GM23338 (cell line): Measurements from ENCODE around the gene CCDC69. TPM values are rescaled to one million over a fixed set of nuclear protein-coding genes. Genes with fewer than 3 reads are reported as not detected.

Experiments used
- ATAC-seq: fragments of 200-7000 bp; cut with Tn5 transposase; 3 replicates; pipeline ENCODE4 v1.9.1; 2020
- DNase-seq: peaks from one replicate; pipeline ENCODE4 v3.0.0-alpha.2; 2015; ENCODE audit warnings: low spot score
- H2AFZ ChIP-seq: fragments of 200-600 bp; sonication (generic); 2 replicates; pipeline ENCODE4 v1.8.0; 2016; ENCODE audit warnings: antibody characterized with exemption, mild to moderate bottlenecking, moderate library complexity
- H3F3A ChIP-seq: fragments of 200-600 bp; sonication (generic); replicated peaks from 2 replicates; pipeline ENCODE4 v1.8.0; 2017; ENCODE audit warnings: antibody characterized with exemption, mixed run types, low read depth
- H3K27ac ChIP-seq: fragments of 200-600 bp; sonication (generic); 2 replicates; pipeline ENCODE4 v1.6.1; 2016; ENCODE audit warnings: low read depth
- H3K27me3 ChIP-seq: fragments of 200-600 bp; sonication (generic); 2 replicates; pipeline ENCODE4 v1.8.0; 2016; ENCODE audit warnings: mild to moderate bottlenecking, mixed run types, moderate library complexity; ENCODE audit not compliant: insufficient read depth
- H3K36me3 ChIP-seq: fragments of 200-600 bp; sonication (generic); 2 replicates; pipeline ENCODE4 v1.8.0; 2016; ENCODE audit warnings: mild to moderate bottlenecking; ENCODE audit not compliant: insufficient read depth
- H3K4me1 ChIP-seq: fragments of 200-600 bp; sonication (generic); 2 replicates; pipeline ENCODE4 v1.8.0; 2016; ENCODE audit warnings: mild to moderate bottlenecking, moderate library complexity; ENCODE audit not compliant: insufficient read depth
- H3K4me2 ChIP-seq: fragments of 200-600 bp; sonication (generic); 2 replicates; pipeline ENCODE4 v1.7.1; 2017; ENCODE audit warnings: mixed run types
- H3K4me3 ChIP-seq: fragments of 200-600 bp; sonication (generic); 2 replicates; pipeline ENCODE4 v1.6.1; 2016; ENCODE audit warnings: mixed run types
- H3K79me2 ChIP-seq: fragments of 200-600 bp; sonication (generic); replicated peaks from 2 replicates; pipeline ENCODE4 v1.8.0; 2017; ENCODE audit warnings: mild to moderate bottlenecking; ENCODE audit not compliant: insufficient read depth
- H3K9me2 ChIP-seq: fragments of 200-600 bp; sonication (generic); 2 replicates; pipeline ENCODE4 v1.8.0; 2017; ENCODE audit not compliant: insufficient read depth
- H4K20me1 ChIP-seq: fragments of 200-600 bp; sonication (generic); replicated peaks from 2 replicates; pipeline ENCODE4 v1.8.0; 2017; ENCODE audit warnings: mild to moderate bottlenecking; ENCODE audit not compliant: insufficient read depth
- H3K27ac Mint-ChIP-seq: 2 replicates; pipeline ENCODE4 v1.8.0; 2020; ENCODE audit warnings: inconsistent platforms, mild to moderate bottlenecking, moderate library complexity, mixed read lengths
- H3K27me3 Mint-ChIP-seq: 3 replicates; pipeline ENCODE4 v1.8.0; 2022; ENCODE audit warnings: low read depth, mild to moderate bottlenecking, moderate library complexity, mixed read lengths, inconsistent platforms; ENCODE audit not compliant: insufficient read depth, poor library complexity
- H3K36me3 Mint-ChIP-seq: 3 replicates; pipeline ENCODE4 v1.8.0; 2021; ENCODE audit warnings: low read depth, mild to moderate bottlenecking, inconsistent platforms, moderate library complexity, mixed read lengths
- H3K4me1 Mint-ChIP-seq: 3 replicates; pipeline ENCODE4 v1.8.0; 2020; ENCODE audit warnings: mild to moderate bottlenecking, inconsistent platforms, mixed read lengths
- H3K4me3 Mint-ChIP-seq: 3 replicates; pipeline ENCODE4 v1.8.0; 2021; ENCODE audit warnings: moderate library complexity, mild to moderate bottlenecking, inconsistent platforms, mixed read lengths
- H3K9me3 Mint-ChIP-seq: 3 replicates; pipeline ENCODE4 v1.8.0; 2020; ENCODE audit warnings: moderate library complexity, mild to moderate bottlenecking, inconsistent platforms, mixed read lengths
- CREB1 ChIP-seq: fragments of 250-450 bp; sonication (Bioruptor Pico); IDR thresholded peaks from 2 replicates; pipeline ENCODE4 v1.5.0; 2020; ENCODE audit warnings: low read depth, mild to moderate bottlenecking, moderate library complexity
- CTCF ChIP-seq, 2 experiments: fragments of 200-600 bp in 1 of 2; sonication (generic) in 1 of 2; conservative IDR thresholded peaks; 2 replicates each; pipeline versions ENCODE4 v1.5.1 to v1.6.1; 2016 to 2017; ENCODE audit warnings: antibody characterized with exemption in 2 of 2, low read depth in 2 of 2, mild to moderate bottlenecking in 2 of 2, moderate library complexity in 1 of 2
- ETS1 ChIP-seq: IDR thresholded peaks from 2 replicates; pipeline ENCODE4 v1.6.1; 2016; ENCODE audit warnings: antibody characterized with exemption
- EZH2phosphoT487 ChIP-seq: fragments of 200-600 bp; sonication (generic); IDR thresholded peaks from one replicate; pipeline ENCODE4 v1.8.1; 2018; ENCODE audit warnings: antibody characterized with exemption; ENCODE audit not compliant: unreplicated experiment
- JUNB ChIP-seq: IDR thresholded peaks from one replicate; pipeline ENCODE4 v1.6.1; 2016; ENCODE audit warnings: antibody characterized with exemption; ENCODE audit not compliant: unreplicated experiment
- NANOG ChIP-seq: IDR thresholded peaks from 2 replicates; pipeline ENCODE4 v1.6.1; 2016; ENCODE audit warnings: antibody characterized with exemption, borderline replicate concordance
- REST ChIP-seq: IDR thresholded peaks from one replicate; pipeline ENCODE4 v1.6.1; 2018; ENCODE audit warnings: antibody characterized with exemption; ENCODE audit not compliant: unreplicated experiment
- STAT1 ChIP-seq: IDR thresholded peaks from one replicate; pipeline ENCODE4 v1.6.1; 2016; ENCODE audit warnings: antibody characterized with exemption; ENCODE audit not compliant: unreplicated experiment
- ZNF114 ChIP-seq: fragments of 250-450 bp; sonication (Bioruptor Pico); IDR thresholded peaks from 2 replicates; pipeline ENCODE4 v1.5.0; 2020; ENCODE audit warnings: mild to moderate bottlenecking, moderate library complexity
- ZNF462 ChIP-seq: fragments of 250-450 bp; sonication (Bioruptor Pico); IDR thresholded peaks from 2 replicates; pipeline ENCODE4 v1.5.0; 2020; ENCODE audit warnings: mild to moderate bottlenecking, moderate library complexity
- polyA plus RNA-seq: library from polyadenylated mRNA; unstranded; fragments of >200 nt; fragmentation: Nextera tagmentation; extraction: Ambion mirVana; gene quantifications from 2 replicates; pipeline ENCODE4 v1.2.1, GENCODE V29; 2016
- total RNA-seq: library from RNA; depleted of rRNA; stranded (reverse); fragments of >200 nt; shearing (Covaris generic); gene quantifications from 2 replicates; pipeline ENCODE4 v1.2.3, GENCODE V29; 2014

The CCDC69 gene
- total and polyA plus RNA-seq, 2 experiments from 2014 or later: 2.7 to 5.3 TPM

GRCh38 chr5:151183456-151184245 lies 40.2 kb downstream of the CCDC69 start (continued):
- TF ChIP-seq NANOG (no peak), EZH2phosphoT487 (no peak), JUNB (no peak), REST (no peak), ETS1 (no peak), CREB1 (no peak)

- Mint-ChIP-seq H3K27me3 (peaks cover 3% of the 10 kb centered on the region), H3K4me3 (no peak overlapping the region), H3K27ac (no peak overlapping the region), H3K36me3 (no peaks in the 10 kb centered on the region), H3K4me1 (peaks cover 15% of the 10 kb centered on the region), H3K9me3 (no peaks in the 10 kb centered on the region; the same call in 2 of the 3 replicates)
- DNase-seq (no peak), ATAC-seq (no peak)
- Histone ChIP-seq H3K4me2 (no peak overlapping the region), H3K36me3 (no peaks in the 10 kb centered on the region), H3K4me3 (no peak overlapping the region), H3K79me2 (no peaks in the 10 kb centered on the region), H3K9me2 (peaks cover 10% of the 10 kb centered on the region; the same call in 1 of the 2 replicates), H3K27ac (no peak overlapping the region), H3K27me3 (no peaks in the 10 kb centered on the region), H3K4me1 (no peaks in the 10 kb centered on the region), H4K20me1 (no peaks in the 10 kb centered on the region), H3F3A (no peaks in the 10 kb centered on the region), H2AFZ (no peak overlapping the region)
- TF ChIP-seq EZH2phosphoT487 (no peak), ZNF462 (CRISPR knock-in tag) (no peak), STAT1 (no peak), ETS1 (no peak), CTCF (conservative IDR thresholded peaks at IDR 0.05; ENCODE audit: low read depth in 2 of 2) (no peak), ZNF114 (CRISPR knock-in tag) (no peak)
Measured at GRCh38 chr5:151182976-151183375, 40.9 kb downstream of the CCDC69 start.
